Measurements from ENCODE around the gene HGF. TPM values are rescaled to one million over a fixed set of nuclear protein-coding genes. Genes with fewer than 3 reads are reported as not detected.

Gene HGF
- total and polyA plus RNA-seq, 2 of the 13 experiments (the other 11 are each of a cell fraction or from before 2014, with no cell fraction given), result not detected

- BruUV-seq (replicated peaks), result no TSS peak
- Histone ChIP-seq H3K9me3 (ENCODE audit: low read length) (no peaks in the 10 kb centered on the region), H3K9ac (ENCODE audit: insufficient read depth, low read depth, low read length) (no peak overlapping the region), H3K79me2 (ENCODE audit: insufficient read depth, low read length) (no peaks in the 10 kb centered on the region), H2AFZ (ENCODE audit: low read length) (no peak overlapping the region), H3K4me1 (ENCODE audit: insufficient read depth, low read length) (no peaks in the 10 kb centered on the region), H3K27me3 (ENCODE audit: control insufficient read depth in 1 of 2, insufficient read depth in 2 of 2, low read length in 2 of 2) (no peaks in the 10 kb centered on the region), H3K4me3 (replicated peaks in 1 of 3; ENCODE audit: insufficient read depth in 1 of 3, low read depth in 2 of 3, low read length in 3 of 3) (no peak overlapping the region), H3K36me3 (replicated peaks in 1 of 2; ENCODE audit: control insufficient read depth in 1 of 2, insufficient read depth in 2 of 2, low read length in 2 of 2) (no peaks in the 10 kb centered on the region), H3K4me2 (ENCODE audit: low read depth, low read length) (no peak overlapping the region), H3K27ac (ENCODE audit: extremely low read length, insufficient read depth, low read length) (no peak overlapping the region), H4K20me1 (ENCODE audit: insufficient read depth, low read length) (no peaks in the 10 kb centered on the region)
- WGBS (ENCODE audit: low lambda C conversion rate), result 4% methylated on average over 2 of the region's 2 CpGs
- ChIA-PET POLR2A (no interaction called here), CTCF (ENCODE audit: low intra/inter-chr PET ratio, low total read pairs) (no interaction called here)
- intact Hi-C loops (cut with micrococcal nuclease; ENCODE audit: unreplicated experiment), result no loop called here
- FAIRE-seq (no peak), ATAC-seq (no peak), DNase-seq (ENCODE audit: low spot score) (no peak)
- in situ Hi-C loops (cut with HindIII; ENCODE audit: extremely low pct_ligation_motif_present, low pct_unique_long_range_greater_than_20kb), result no loop called here
- TF ChIP-seq ZNF337 (CRISPR knock-in tag; IDR thresholded peaks at IDR 0.05; ENCODE audit: borderline replicate concordance, low read depth), result no peak
- no peak for TF ChIP-seq ZNF34 (CRISPR knock-in tag; IDR thresholded peaks at IDR 0.05; ENCODE audit: borderline replicate concordance)
- TF ChIP-seq ZNF616 (CRISPR knock-in tag; IDR thresholded peaks at IDR 0.05; ENCODE audit: low read depth), result no peak
- no peak for TF ChIP-seq E2F2 (CRISPR knock-in tag; IDR thresholded peaks at IDR 0.05; ENCODE audit: borderline replicate concordance)
- no peak for TF ChIP-seq ZNF615 (CRISPR knock-in tag; IDR thresholded peaks at IDR 0.05; ENCODE audit: borderline replicate concordance)
- no peak for TF ChIP-seq ZBTB10 (CRISPR knock-in tag; IDR thresholded peaks at IDR 0.05; ENCODE audit: borderline replicate concordance)
- no peak for TF ChIP-seq ZNF720 (CRISPR knock-in tag; IDR thresholded peaks at IDR 0.05)
- no peak for TF ChIP-seq ZBTB1 (CRISPR knock-in tag; IDR thresholded peaks at IDR 0.05; ENCODE audit: borderline replicate concordance)
- TF ChIP-seq PRDM10 (CRISPR knock-in tag; IDR thresholded peaks at IDR 0.05; ENCODE audit: low read depth), result no peak
- no peak for TF ChIP-seq ZNF20 (CRISPR knock-in tag; IDR thresholded peaks at IDR 0.05)
- no peak for TF ChIP-seq HINFP (CRISPR knock-in tag; IDR thresholded peaks at IDR 0.05; ENCODE audit: low read depth)
- TF ChIP-seq TEF (CRISPR knock-in tag; IDR thresholded peaks at IDR 0.05), result no peak
- TF ChIP-seq BRF2 (CRISPR knock-in tag; IDR thresholded peaks at IDR 0.05), result no peak
Observed at GRCh38 chr7:81745637-81746036, 24.2 kb downstream of the HGF start.

All from HepG2 (cell line).